HepG2 (cell line): Measurements from ENCODE around the gene DIP2C. TPM values are rescaled to one million over a fixed set of nuclear protein-coding genes. Genes with fewer than 3 reads are reported as not detected.
A peak's percentile ranks its signal among the peaks of the same experiment; 100 is the strongest.

Experiments used
- AKAP8 ChIP-seq: sonication (generic); formaldehyde crosslinking; IDR thresholded peaks from 2 replicates; pipeline ENCODE4 v1.5.1; 2020; ENCODE audit warnings: mild to moderate bottlenecking, missing genetic modification reagents
- BHLHE40 ChIP-seq: IDR thresholded peaks from 2 replicates; pipeline ENCODE4 v1.6.1; 2011; ENCODE audit warnings: low read length, improper control_type of control experiment
- BRF2 ChIP-seq: sonication (generic); formaldehyde crosslinking; IDR thresholded peaks from 2 replicates; pipeline ENCODE4 v1.8.1; 2022; ENCODE audit warnings: mild to moderate bottlenecking, missing genetic modification reagents
- ETV5 ChIP-seq: IDR thresholded peaks from 2 replicates; pipeline ENCODE4 v1.6.1; 2018; ENCODE audit warnings: missing biosample characterization, missing genetic modification reagents, inconsistent platforms, borderline replicate concordance
- FOXP1 ChIP-seq, 2 experiments: fragments of 450-650 bp in 1 of 2; IDR thresholded peaks; 2 replicates each; pipeline ENCODE4 v1.6.1; 2017 to 2018; ENCODE audit warnings: antibody characterized with exemption in 1 of 2
- KLF16 ChIP-seq, 2 experiments: sonication (generic) in 1 of 2; formaldehyde crosslinking in 1 of 2; IDR thresholded peaks; 2 replicates each; pipeline versions ENCODE4 v1.6.1 to v1.8.0; 2016 to 2023; ENCODE audit warnings: missing genetic modification reagents in 2 of 2, missing compliant biosample characterization in 1 of 2
- MEIS2 ChIP-seq: sonication (generic); formaldehyde crosslinking; IDR thresholded peaks from 2 replicates; pipeline ENCODE4 v1.9.0; 2021; ENCODE audit warnings: mild to moderate bottlenecking, missing genetic modification reagents
- MXD1 ChIP-seq: sonication (generic); formaldehyde crosslinking; IDR thresholded peaks from 2 replicates; pipeline ENCODE4 v1.4.0; 2020; ENCODE audit warnings: mild to moderate bottlenecking, missing genetic modification reagents
- MYPOP ChIP-seq: sonication (generic); formaldehyde crosslinking; IDR thresholded peaks from 2 replicates; pipeline ENCODE4 v1.8.1; 2023; ENCODE audit warnings: mild to moderate bottlenecking, moderate library complexity, missing genetic modification reagents
- PRDM4 ChIP-seq: sonication (generic); formaldehyde crosslinking; IDR thresholded peaks from 2 replicates; pipeline ENCODE4 v1.9.0; 2021; ENCODE audit warnings: missing genetic modification reagents, borderline replicate concordance
- REL ChIP-seq: sonication (generic); formaldehyde crosslinking; conservative IDR thresholded peaks from 2 replicates; pipeline ENCODE4 v1.8.0; 2022; ENCODE audit warnings: mild to moderate bottlenecking, missing genetic modification reagents, moderate library complexity
- SOX13 ChIP-seq, 3 experiments: fragments of 450-650 bp in 1 of 3; sonication (generic) in 1 of 3; formaldehyde crosslinking in 1 of 3; IDR thresholded peaks in 2 of 3; conservative IDR thresholded peaks in 1 of 3; 2 replicates each; pipeline versions ENCODE4 v1.5.0 to v1.6.1; 2016 to 2020; ENCODE audit warnings: antibody characterized with exemption in 1 of 3, mild to moderate bottlenecking in 1 of 3, missing compliant biosample characterization in 1 of 3, missing genetic modification reagents in 1 of 3, moderate library complexity in 1 of 3
- SOX5 ChIP-seq: IDR thresholded peaks from 2 replicates; pipeline ENCODE4 v1.6.1; 2016; ENCODE audit warnings: borderline replicate concordance
- TARDBP ChIP-seq: sonication (generic); formaldehyde crosslinking; IDR thresholded peaks from 2 replicates; pipeline ENCODE4 v1.8.0; 2022; ENCODE audit warnings: mild to moderate bottlenecking, missing genetic modification reagents
- TGIF2 ChIP-seq: IDR thresholded peaks from 2 replicates; pipeline ENCODE4 v1.6.1; 2016; ENCODE audit warnings: control low read depth, missing compliant biosample characterization
- ZBTB44 ChIP-seq: sonication (generic); formaldehyde crosslinking; IDR thresholded peaks from 2 replicates; pipeline ENCODE4 v1.4.0; 2020; ENCODE audit warnings: missing genetic modification reagents
- ZFY ChIP-seq: sonication (generic); formaldehyde crosslinking; IDR thresholded peaks from 2 replicates; pipeline ENCODE4 v1.4.0; 2020; ENCODE audit warnings: missing genetic modification reagents
- ZNF260 ChIP-seq: sonication (generic); formaldehyde crosslinking; IDR thresholded peaks from 2 replicates; pipeline ENCODE4 v1.4.0; 2020; ENCODE audit warnings: missing genetic modification reagents, low read depth, mild to moderate bottlenecking, borderline replicate concordance
- ZNF501 ChIP-seq: sonication (generic); formaldehyde crosslinking; IDR thresholded peaks from 2 replicates; pipeline ENCODE4 v1.5.1; 2020; ENCODE audit warnings: mild to moderate bottlenecking, moderate library complexity, missing genetic modification reagents
- ZNF567 ChIP-seq: sonication (generic); formaldehyde crosslinking; IDR thresholded peaks from 2 replicates; pipeline ENCODE4 v1.8.1; 2023; ENCODE audit warnings: mild to moderate bottlenecking, missing genetic modification reagents, borderline replicate concordance
- polyA plus RNA-seq, 8 experiments: library from polyadenylated mRNA; depleted of rRNA in 3 of 8; stranded (reverse) in 7 of 8; unstranded in 1 of 8; fragments of >200 nt; fragmentation: Illumina TruSeq in 4 of 8; extraction: Trizol in 4 of 8; gene quantifications; 2 replicates each; pipeline versions ENCODE4 v1.2.1 to v1.2.3, GENCODE V29; 2011 to 2016; ENCODE audit warnings: low read depth in 4 of 8, missing spikeins in 1 of 8, mixed read lengths in 1 of 8; ENCODE audit not compliant: insufficient read depth in 1 of 8
- total RNA-seq, 5 experiments: library from RNA; depleted of rRNA; stranded (reverse); fragments of >200 nt; fragmentation: Illumina TruSeq; extraction: Trizol; gene quantifications; 2 replicates each; pipeline ENCODE4 v1.2.3, GENCODE V29; 2016; ENCODE audit warnings: low read depth in 1 of 5

DIP2C gene
- total and polyA plus RNA-seq, 2 of the 13 experiments (the other 11 are each of a cell fraction or from before 2014, with no cell fraction given) = 2.2 to 2.7 TPM

GRCh38 chr10:387909-388660 lies 301.4 kb downstream of the DIP2C start (continued):
- no peak for TF ChIP-seq MEIS2 (CRISPR knock-in tag)
- no peak for TF ChIP-seq AKAP8 (CRISPR knock-in tag)
- no peak for TF ChIP-seq ZBTB44 (CRISPR knock-in tag)
- TF ChIP-seq FOXP1 (IDR thresholded peaks at IDR 0.05) = no peak
- TF ChIP-seq FOXP1 (CRISPR knock-in tag; IDR thresholded peaks at IDR 0.05) = peak; percentile 6; the same call in 1 of the 2 replicates
- TF ChIP-seq REL = no peak
- no peak for TF ChIP-seq TARDBP (CRISPR knock-in tag)
- TF ChIP-seq ZNF567 (CRISPR knock-in tag) = no peak
- no peak for TF ChIP-seq ZNF260
- TF ChIP-seq TGIF2 (CRISPR knock-in tag) = no peak
- TF ChIP-seq SOX13 (IDR thresholded peaks at IDR 0.05) = no peak
- TF ChIP-seq SOX13 (CRISPR knock-in tag; conservative IDR thresholded peaks at IDR 0.05 in 1 of 2, IDR thresholded peaks at IDR 0.05 in 1 of 2) = peak in 1 of 2 experiments; percentile 34; a peak in 1 of 4 replicates
- TF ChIP-seq BRF2 = no peak
- peak; percentile 39; the same call in 1 of the 2 replicates for TF ChIP-seq BHLHE40
- TF ChIP-seq MYPOP (CRISPR knock-in tag) = no peak
- no peak for TF ChIP-seq ZNF501
- no peak for TF ChIP-seq PRDM4 (CRISPR knock-in tag)
- TF ChIP-seq ZFY (CRISPR knock-in tag) = no peak
- TF ChIP-seq KLF16 (CRISPR knock-in tag; IDR thresholded peaks at IDR 0.05) = no peak
- TF ChIP-seq MXD1 (CRISPR knock-in tag) = no peak
- TF ChIP-seq ETV5 (CRISPR knock-in tag) = peak; percentile 11; the same call in 1 of the 2 replicates
- TF ChIP-seq SOX5 (CRISPR knock-in tag) = peak; percentile 38; the same call in 1 of the 2 replicates
